Activated CD8-positive, alpha-beta memory T cell treated with anti-CD3 and anti-CD28 coated beads for 36 hours (primary cell): ENCODE measurements around the gene CEND1. TPM values are rescaled to one million over a fixed set of nuclear protein-coding genes. Genes with fewer than 3 reads are reported as not detected.

Source experiments
- total RNA-seq, 2 experiments: library from RNA; stranded (reverse); gene quantifications; one replicate each; pipeline ENCODE4 v1.2.3, GENCODE V29; 2021

The CEND1 gene
- total RNA-seq, 2 experiments from 2014 or later: 1.3 to 1.4 TPM

Other genes starting within 250 kb of the CEND1 start
- gene LMNTD2, start 229.4 kb downstream of the CEND1 start, total RNA-seq: under 1 TPM; 0.75 to 0.89 TPM
- gene RASSF7, start 229.1 kb downstream of the CEND1 start, total RNA-seq: 10 to 100 TPM; 19.8 to 21.2 TPM
- 10 to 100 TPM; 46.0 to 47.4 TPM for gene PHRF1, start 213.6 kb downstream of the CEND1 start, total RNA-seq
- 1 to 10 TPM; 7.6 to 9.5 TPM for gene IRF7, start 174.1 kb downstream of the CEND1 start, total RNA-seq
- not detected for gene CDHR5, start 165.1 kb downstream of the CEND1 start, total RNA-seq
- gene SCT, start 162.9 kb downstream of the CEND1 start, total RNA-seq: not detected
- gene DRD4, start 152.8 kb downstream of the CEND1 start, total RNA-seq: under 1 TPM; 0.29 to 0.30 TPM
- 10 to 100 TPM; 55.6 to 58.7 TPM for gene DEAF1, start 94.9 kb downstream of the CEND1 start, total RNA-seq
- 10 to 100 TPM in 1 of 2 experiments, 1 to 10 TPM in 1; 8.9 to 11.2 TPM for gene TMEM80, start 94.3 kb downstream of the CEND1 start, total RNA-seq
- 10 to 100 TPM; 12.6 to 14.3 TPM for gene EPS8L2, start 83.9 kb downstream of the CEND1 start, total RNA-seq
- gene TALDO1, start 42.6 kb downstream of the CEND1 start, total RNA-seq: 100 to 1,000 TPM; 270 to 286 TPM
- 10 to 100 TPM; 52.6 to 60.4 TPM for gene GATD1, start 12.6 kb downstream of the CEND1 start, total RNA-seq
- gene SLC25A22, start 8.2 kb upstream of the CEND1 start, total RNA-seq: 10 to 100 TPM; 81.1 to 83.9 TPM
- gene PIDD1, start 15.1 kb upstream of the CEND1 start, total RNA-seq: 10 to 100 TPM; 32.7 TPM
- 1,000 to 10,000 TPM; 2,602 to 2,630 TPM for gene RPLP2, start 19.9 kb upstream of the CEND1 start, total RNA-seq
- gene PNPLA2, start 28.8 kb upstream of the CEND1 start, total RNA-seq: 10 to 100 TPM; 38.5 to 44.3 TPM
- 1 to 10 TPM; 2.9 to 3.4 TPM for gene CRACR2B, start 37.8 kb upstream of the CEND1 start, total RNA-seq
- gene CD151, start 42.9 kb upstream of the CEND1 start, total RNA-seq: 10 to 100 TPM; 70.2 to 72.8 TPM
- gene POLR2L, start 52.4 kb upstream of the CEND1 start, total RNA-seq: 100 to 1,000 TPM; 150 to 151 TPM
- 10 to 100 TPM in 1 of 2 experiments, 1 to 10 TPM in 1; 9.4 to 12.7 TPM for gene TSPAN4, start 52.8 kb upstream of the CEND1 start, total RNA-seq
- gene CHID1, start 120.7 kb upstream of the CEND1 start, total RNA-seq: 10 to 100 TPM; 96.5 to 99.0 TPM
- gene AP2A2, start 135.8 kb upstream of the CEND1 start, total RNA-seq: 10 to 100 TPM; 37.8 to 38.3 TPM
- not detected for gene MUC6, start 246.6 kb upstream of the CEND1 start, total RNA-seq